ENCODE data around the gene WDR20.
"Not testable (repeated sequence)": the region's sequence is repeated elsewhere in the genome, so short reads cannot be mapped to it uniquely, and the experiment has no call there.

WDR20 gene

GRCh38 chr14:102134719-102135118, 5.0 kb upstream of the WDR20 start:
- FAIRE-seq: not testable (repeated sequence)

DNA sequence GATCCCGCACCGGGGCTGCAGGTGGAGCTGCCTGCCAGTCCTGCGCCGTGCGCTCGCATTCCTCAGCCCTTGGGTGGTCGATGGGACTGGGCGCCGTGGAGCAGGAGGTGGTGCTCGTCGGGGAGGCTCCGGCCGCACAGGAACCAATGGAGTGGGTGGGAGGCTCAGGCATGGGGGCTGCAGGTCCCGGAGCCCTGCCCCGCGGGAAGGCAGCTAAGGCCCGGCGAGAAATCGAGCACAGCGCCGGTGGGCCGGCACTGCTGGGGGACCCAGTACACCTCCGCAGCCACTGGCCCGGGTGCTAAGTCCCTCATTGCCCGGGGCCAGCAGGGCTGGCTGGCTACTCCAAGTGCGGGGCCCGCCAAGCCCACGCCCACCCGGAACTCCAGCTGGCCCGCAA, 4.2 kb upstream of the WDR20 start:
- not testable (repeated sequence) for FAIRE-seq

GRCh38 chr14:102138535-102138934, 1.2 kb upstream of the WDR20 start:
- FAIRE-seq: no peak

DNA sequence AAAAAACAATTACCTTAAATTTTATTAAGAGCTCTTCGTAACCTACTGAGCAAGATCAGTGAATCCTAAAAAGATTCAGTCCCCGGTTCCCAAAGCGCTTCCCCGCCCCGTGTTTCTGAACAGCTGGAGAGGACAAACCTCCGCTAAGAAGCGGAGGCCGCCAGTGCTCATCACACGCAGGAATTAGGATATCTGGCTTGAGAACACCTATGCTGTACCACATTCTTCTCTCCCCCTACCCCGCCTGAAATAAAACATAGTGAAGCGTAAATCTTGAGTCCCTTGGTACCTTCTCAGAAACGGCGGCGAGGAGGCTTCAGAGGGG, 774 bp upstream of the WDR20 start:
- FAIRE-seq: no peak

DNA sequence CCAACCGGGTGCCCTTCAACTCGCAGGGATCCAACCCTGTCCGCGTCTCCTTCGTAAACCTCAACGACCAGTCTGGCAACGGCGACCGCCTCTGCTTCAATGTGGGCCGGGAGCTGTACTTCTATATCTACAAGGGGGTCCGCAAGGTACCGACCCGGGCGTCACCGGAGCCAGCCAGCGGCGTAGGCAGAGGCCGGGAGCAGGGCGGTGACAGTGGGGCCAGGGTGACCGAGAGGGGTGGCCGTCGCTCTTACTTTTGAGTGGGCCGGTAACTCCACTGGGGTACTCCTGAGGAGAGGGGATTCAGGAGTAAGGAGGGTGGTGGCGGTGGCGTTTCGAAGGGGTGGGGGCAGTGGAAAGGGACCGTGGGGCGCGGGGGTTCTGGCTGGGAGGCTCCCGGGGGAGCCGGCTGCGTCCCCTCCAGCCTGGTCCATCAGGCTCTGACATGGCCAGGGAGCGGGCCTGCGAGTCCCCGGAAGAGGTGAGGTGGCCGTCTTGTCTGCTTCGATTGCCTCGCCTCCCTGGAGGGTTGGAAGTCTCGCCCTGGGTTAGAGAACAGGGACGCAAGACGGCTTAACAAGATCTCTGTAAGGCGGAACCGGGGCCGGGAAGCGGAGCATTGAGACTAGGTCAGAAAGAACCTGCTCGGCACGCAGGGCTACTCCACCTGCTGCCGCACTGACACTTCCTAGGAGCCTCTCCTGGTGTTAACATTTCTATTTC, 491 bp downstream of the WDR20 start:
- no peak for FAIRE-seq

DNA sequence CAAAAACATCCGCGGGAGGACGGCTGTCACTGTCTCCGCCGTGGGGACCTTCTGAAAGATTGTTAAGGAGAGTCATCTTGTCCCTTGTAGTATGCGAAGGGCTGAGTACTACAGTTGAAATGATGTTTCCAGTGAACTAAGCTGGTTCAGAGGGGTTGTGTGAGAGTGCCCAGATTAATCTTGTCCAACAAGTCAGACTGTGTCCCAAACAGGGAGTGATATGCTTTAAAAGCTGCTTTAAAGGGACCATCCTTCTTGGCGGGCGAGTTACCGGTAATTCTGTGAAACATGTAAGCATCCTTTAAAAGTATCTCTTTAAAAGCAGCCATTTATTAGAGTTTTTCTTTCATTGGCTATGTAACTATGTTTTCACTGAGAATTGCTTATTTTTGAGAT, 1.1 kb downstream of the WDR20 start:
- no peak for FAIRE-seq

- FAIRE-seq: no peak
Measured at GRCh38 chr14:102141797-102142196, 2.1 kb downstream of the WDR20 start.

- no peak for FAIRE-seq
Measured at GRCh38 chr14:102144914-102145313, 5.2 kb downstream of the WDR20 start.

DNA sequence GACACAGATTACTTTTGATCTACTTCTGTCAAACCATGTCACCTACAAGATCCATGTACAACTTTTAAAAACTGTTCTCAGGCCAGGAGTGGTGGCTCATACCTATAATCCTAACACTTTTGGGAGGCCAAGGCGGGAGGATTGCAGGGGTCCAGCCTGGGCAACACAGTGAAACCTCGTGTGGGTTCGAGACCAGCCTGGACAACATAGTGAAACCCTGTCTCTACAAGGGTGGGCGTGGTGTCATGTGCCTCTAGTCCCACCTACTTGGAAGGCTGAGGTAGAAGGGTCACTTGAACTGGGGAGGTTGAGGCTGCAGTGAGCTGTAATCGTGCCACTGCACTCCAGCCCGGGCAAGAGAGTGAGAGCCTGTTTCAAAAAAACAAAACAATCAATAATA, 5.7 kb downstream of the WDR20 start:
- no peak for FAIRE-seq

DNA sequence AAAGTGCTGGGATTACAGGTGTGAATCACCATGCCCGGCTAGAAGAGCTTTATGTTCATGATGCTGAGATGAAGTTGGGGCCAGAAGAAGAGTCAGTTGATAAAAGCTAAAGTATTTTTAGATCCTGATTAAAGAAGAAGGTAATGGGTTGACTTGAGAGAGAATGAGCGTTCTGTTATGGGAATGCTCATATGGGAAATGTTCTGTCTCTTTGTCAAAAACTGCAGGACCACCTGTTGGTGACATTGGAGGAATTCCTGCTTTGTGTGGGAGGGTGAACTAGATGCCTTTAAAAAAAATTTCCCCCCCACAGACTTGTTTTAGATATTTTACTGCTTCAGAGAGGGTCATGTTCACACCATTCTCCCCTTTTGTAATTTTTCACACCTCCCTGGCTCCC, 6.7 kb downstream of the WDR20 start:
- no peak for FAIRE-seq

GRCh38 chr14:102150083-102150482, 10.4 kb downstream of the WDR20 start:
- FAIRE-seq: no peak

DNA sequence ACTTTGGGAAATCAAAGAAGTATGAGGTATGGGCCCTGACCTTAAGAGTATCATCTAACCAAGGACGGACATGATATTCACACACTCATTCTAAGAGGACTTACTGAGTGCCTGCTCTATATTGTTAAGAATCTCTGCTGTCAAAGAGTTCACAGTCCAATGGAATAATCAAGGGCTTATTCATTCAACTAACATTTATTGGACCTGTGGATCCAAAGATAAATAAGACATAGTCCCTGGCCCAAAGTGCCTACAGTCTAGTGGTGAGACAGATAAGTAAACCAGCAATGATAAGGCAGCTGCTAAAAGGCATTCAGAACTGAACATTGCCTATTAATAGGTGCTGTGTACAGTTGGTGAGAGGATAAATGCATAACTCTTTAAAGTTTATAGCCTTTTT, 11.0 kb downstream of the WDR20 start:
- FAIRE-seq: no peak

GRCh38 chr14:102151411-102151810, 11.7 kb downstream of the WDR20 start:
- FAIRE-seq: not testable (repeated sequence)

GRCh38 chr14:102154121-102154520, 14.4 kb downstream of the WDR20 start:
- FAIRE-seq: no peak

- FAIRE-seq: no peak
Measured at GRCh38 chr14:102154821-102155549, 15.3 kb downstream of the WDR20 start.

DNA sequence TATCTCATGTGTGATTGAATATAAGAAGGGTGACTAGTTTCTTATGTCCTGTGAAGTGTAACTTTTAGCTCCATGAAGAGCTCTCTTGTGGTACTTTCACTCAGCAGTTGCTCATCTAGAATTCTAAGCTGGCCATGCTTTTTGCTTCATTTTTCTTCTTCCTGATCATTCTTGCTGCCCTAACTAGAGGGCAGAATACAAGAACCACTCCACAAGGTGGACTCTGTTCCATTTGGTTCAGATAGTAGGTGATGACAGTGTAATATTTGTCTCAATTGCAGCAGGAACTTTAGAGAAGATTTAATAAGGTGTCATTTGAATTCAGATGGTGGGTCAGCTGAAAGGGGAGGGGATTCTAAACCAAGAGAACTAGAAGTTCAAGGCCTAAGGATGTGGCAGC, 17.6 kb downstream of the WDR20 start:
- FAIRE-seq: no peak

- FAIRE-seq: no peak
Measured at GRCh38 chr14:102158797-102159196, 19.1 kb downstream of the WDR20 start.

- no peak for FAIRE-seq
Measured at GRCh38 chr14:102159841-102160240, 20.1 kb downstream of the WDR20 start.

DNA sequence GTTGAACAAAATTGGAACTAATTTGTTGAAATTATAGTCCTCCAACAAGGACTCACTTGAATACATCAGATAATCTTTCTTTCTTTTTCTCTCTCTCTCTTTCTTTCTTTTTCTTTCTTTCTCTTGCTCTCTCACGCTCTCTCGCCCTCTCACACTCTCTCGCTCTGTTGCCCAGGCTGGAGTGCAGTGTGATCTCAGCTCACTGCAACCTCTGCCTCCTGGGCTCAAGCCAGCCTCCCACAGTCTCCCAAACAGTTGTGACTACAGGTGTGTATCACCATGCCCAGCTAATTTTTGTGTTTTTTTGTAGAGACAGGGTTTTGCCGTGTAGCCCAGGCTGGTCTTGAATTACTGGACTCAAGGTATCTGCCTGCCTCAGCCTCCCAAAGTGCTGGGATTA, 22.8 kb downstream of the WDR20 start:
- no peak for FAIRE-seq

- FAIRE-seq: no peak
Measured at GRCh38 chr14:102164241-102164641, 24.5 kb downstream of the WDR20 start.

- FAIRE-seq: no peak
Measured at GRCh38 chr14:102164965-102165364, 25.3 kb downstream of the WDR20 start.

DNA sequence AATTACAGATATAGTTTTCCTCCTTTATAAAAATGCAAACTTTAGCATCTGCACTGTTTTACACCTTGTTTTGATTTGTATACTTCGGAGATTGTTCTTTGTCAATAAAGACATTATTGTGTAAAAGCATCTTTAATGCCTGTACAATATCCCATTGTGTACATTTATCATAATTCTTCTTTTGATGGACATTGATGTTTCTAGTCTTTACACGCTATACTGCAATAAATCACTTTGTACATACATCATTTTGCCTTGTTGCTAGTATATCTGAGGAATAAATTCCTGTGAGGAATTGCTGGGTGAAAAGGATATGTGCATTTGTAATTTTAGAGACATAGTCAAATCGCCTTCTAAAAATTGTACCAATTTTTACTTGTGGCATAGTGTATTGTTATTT, 30.4 kb downstream of the WDR20 start:
- FAIRE-seq: no peak

DNA sequence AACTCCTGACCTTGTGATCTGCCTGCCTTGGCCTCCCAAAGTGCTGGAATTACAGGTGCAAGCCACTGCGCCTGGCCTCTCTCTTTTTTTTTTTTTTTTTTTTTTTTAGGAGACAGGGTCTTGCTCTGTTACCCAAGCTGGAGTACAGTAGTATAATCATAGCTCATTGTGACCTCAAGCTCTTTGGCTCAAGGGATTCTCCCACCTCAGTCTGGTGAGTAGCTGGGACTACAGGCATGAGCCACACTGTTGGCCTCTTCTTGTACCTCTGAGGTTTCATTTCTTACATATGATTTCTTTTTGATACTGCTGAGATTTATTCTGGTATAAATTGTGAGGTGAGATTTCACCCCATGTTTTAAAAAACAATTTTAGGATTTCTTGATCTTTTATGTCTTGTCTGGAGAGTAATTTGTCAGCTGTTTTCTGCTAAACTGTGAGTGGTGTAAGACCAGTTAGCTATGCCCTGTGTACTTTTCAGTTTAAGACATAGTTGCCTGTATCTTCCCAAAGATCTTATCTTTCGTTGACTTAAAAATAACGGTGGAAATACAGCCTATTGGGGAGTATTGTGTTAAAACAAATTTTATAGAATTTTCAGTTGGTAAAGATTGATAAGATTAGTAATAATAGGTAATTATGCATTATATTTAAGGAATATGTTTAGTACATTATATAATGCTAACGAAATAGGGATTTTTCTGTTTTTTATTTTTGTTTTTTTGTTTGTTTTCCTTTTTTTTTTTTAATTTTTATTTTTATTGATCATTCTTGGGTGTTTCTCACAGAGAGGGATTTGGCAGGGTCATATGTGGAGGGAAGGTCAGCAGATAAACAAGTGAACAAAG, 31.7 kb downstream of the WDR20 start:
- no peak for FAIRE-seq

- not testable (repeated sequence) for FAIRE-seq
Measured at GRCh38 chr14:102172021-102172272, 32.2 kb downstream of the WDR20 start.

Data from endometrium (tissue), 2 donors.